Endothelial cell of umbilical vein (primary cell): ENCODE data around the gene RMRP. TPM values are rescaled to one million over a fixed set of nuclear protein-coding genes. Genes with fewer than 3 reads are reported as not detected.

Experiments used
- BruUV-seq: library from RNA; stranded (reverse); fragments of 400-500 nt; replicated peaks from 2 replicates; lab custom pipeline; 2021; lab: Mats Ljungman, UMichigan
- CTCF ChIA-PET: fragments of 300-600, 350-600 bp; sonication (Branson Sonifier 250); formaldehyde crosslinking; loops from one replicate; lab custom pipeline; 2021; ENCODE audit warnings: antibody characterized with exemption, inconsistent platforms; lab: Charles Lee
- POLR2A ChIA-PET: fragments of 300-600, 350-600 bp; sonication (Branson Sonifier 250); formaldehyde crosslinking; loops from one replicate; lab custom pipeline; 2021; ENCODE audit warnings: antibody characterized with exemption, inconsistent platforms; lab: Charles Lee
- DNase-seq: peaks from one replicate; pipeline ENCODE4 v3.0.0-alpha.2; 2011; ENCODE audit warnings: low read depth, low spot score
- FAIRE-seq: peaks from 2 replicates; lab custom pipeline; 2011; peaks lifted over from hg19 to GRCh38; lab: Jason Lieb, UNC
- H2AFZ ChIP-seq: 2 replicates; pipeline ENCODE4 v1.6.0; 2012; ENCODE audit warnings: low read depth, low read length, control low read depth, inconsistent platforms
- H3K27ac ChIP-seq: 2 replicates; pipeline ENCODE4 v1.5.1; 2011; ENCODE audit warnings: low read depth, mild to moderate bottlenecking, control low read depth, low read length, moderate library complexity; ENCODE audit not compliant: insufficient read depth
- H3K27me3 ChIP-seq, 2 experiments: 2 replicates each; pipeline versions ENCODE4 v1.6.0 to v1.6.1; 2011; ENCODE audit warnings: low read length in 2 of 2, mixed read lengths in 1 of 2; ENCODE audit not compliant: control insufficient read depth in 2 of 2, insufficient read depth in 2 of 2
- H3K36me3 ChIP-seq, 2 experiments: 2 replicates in 1 of 2; 3 replicates in 1 of 2; pipeline ENCODE4 v1.5.1; 2011; ENCODE audit warnings: low read length in 2 of 2, mild to moderate bottlenecking in 1 of 2, moderate library complexity in 1 of 2; ENCODE audit not compliant: control insufficient read depth in 2 of 2, insufficient read depth in 2 of 2; ENCODE audit errors: extremely low read depth in 1 of 2
- H3K4me1 ChIP-seq: 3 replicates; pipeline ENCODE4 v1.5.1; 2011; ENCODE audit warnings: mild to moderate bottlenecking, low read length; ENCODE audit not compliant: control insufficient read depth, insufficient read depth; ENCODE audit errors: extremely low read depth
- H3K4me2 ChIP-seq: 2 replicates; pipeline ENCODE4 v1.6.1; 2011; ENCODE audit warnings: low read length, control low read depth, mixed read lengths; ENCODE audit not compliant: insufficient read depth
- H3K4me3 ChIP-seq, 3 experiments: fragments of 200-600 bp in 1 of 3; sonication (generic), shearing (Covaris generic) in 1 of 3; replicated peaks in 1 of 3; 2 replicates each; pipeline ENCODE4 v1.5.1; 2011 to 2016; ENCODE audit warnings: control low read depth in 3 of 3, low read length in 3 of 3, mild to moderate bottlenecking in 2 of 3, inconsistent platforms in 1 of 3, low read depth in 1 of 3, moderate library complexity in 1 of 3; ENCODE audit not compliant: insufficient read depth in 1 of 3
- H3K79me2 ChIP-seq: 2 replicates; pipeline ENCODE4 v1.6.0; 2012; ENCODE audit warnings: low read length, inconsistent platforms; ENCODE audit not compliant: control insufficient read depth, insufficient read depth
- H3K9ac ChIP-seq: replicated peaks from 2 replicates; pipeline ENCODE3; 2011; ENCODE audit warnings: low read length, control low read depth; ENCODE audit not compliant: insufficient read depth; ENCODE audit errors: extremely low read depth
- H3K9me1 ChIP-seq: replicated peaks from 3 replicates; pipeline ENCODE4 v1.6.0; 2011; ENCODE audit warnings: mild to moderate bottlenecking, low read length; ENCODE audit not compliant: control insufficient read depth, insufficient read depth; ENCODE audit errors: extremely low read depth
- H3K9me3 ChIP-seq: replicated peaks from 2 replicates; pipeline ENCODE4 v1.5.1; 2012; ENCODE audit warnings: low read length, inconsistent platforms; ENCODE audit not compliant: control insufficient read depth, insufficient read depth
- H4K20me1 ChIP-seq: replicated peaks from 2 replicates; pipeline ENCODE3; 2011; ENCODE audit warnings: mild to moderate bottlenecking, low read length; ENCODE audit not compliant: control insufficient read depth, insufficient read depth; ENCODE audit errors: extremely low read depth
- EZH2 ChIP-seq: IDR thresholded peaks from 2 replicates; pipeline ENCODE4 v1.6.1; 2012; ENCODE audit warnings: borderline replicate concordance, low read depth, mild to moderate bottlenecking, moderate library complexity, low read length, inconsistent platforms; ENCODE audit not compliant: severe bottlenecking
- FOS ChIP-seq: IDR thresholded peaks from 2 replicates; pipeline ENCODE4 v1.6.1; 2011; ENCODE audit warnings: mild to moderate bottlenecking, low read length, moderate library complexity, borderline replicate concordance; ENCODE audit not compliant: insufficient read depth
- GATA2 ChIP-seq: IDR thresholded peaks from 2 replicates; pipeline ENCODE4 v1.7.0; 2011; ENCODE audit warnings: low read depth, mild to moderate bottlenecking, moderate library complexity, mixed read lengths, low read length; ENCODE audit not compliant: insufficient read length, insufficient read depth
- JUN ChIP-seq: IDR thresholded peaks from 2 replicates; pipeline ENCODE4 v1.6.1; 2011; ENCODE audit warnings: borderline replicate concordance, low read depth; ENCODE audit not compliant: insufficient read length, insufficient read depth
- MYC ChIP-seq: IDR thresholded peaks from one replicate; pipeline ENCODE4 v1.6.1; 2011; ENCODE audit warnings: mild to moderate bottlenecking, low read depth, low read length
- POLR2A ChIP-seq: IDR thresholded peaks from 2 replicates; pipeline ENCODE4 v1.6.1; 2012; ENCODE audit warnings: low read depth, mild to moderate bottlenecking, control low read depth, low read length
- POLR2AphosphoS5 ChIP-seq: IDR thresholded peaks from 2 replicates; pipeline ENCODE4 v1.6.1; 2012; ENCODE audit warnings: low read depth, mild to moderate bottlenecking, control low read depth, low read length, moderate library complexity; ENCODE audit not compliant: insufficient read depth
- dilution Hi-C: fragments of 300-500 bp; cut with MboI; formaldehyde crosslinking; loops from one replicate; pipeline ENCODE4 v1.15.0; 2019; ENCODE audit warnings: low sequenced_read_pairs; ENCODE audit not compliant: extremely low pct_ligation_motif_present
- intact Hi-C: fragments of 100-400 bp; cut with micrococcal nuclease; formaldehyde crosslinking; loops from one replicate; pipeline ENCODE4 v1.10.0; 2022
- microRNA-seq: library from miRNA; unstranded; fragments of <30 nt; microRNA quantifications from one replicate; pipeline ENCODE4 v1.2.0, GENCODE V29; 2021; ENCODE audit warnings: borderline number of aligned reads, borderline replicate concordance
- polyA plus RNA-seq, 4 experiments: library from polyadenylated mRNA; depleted of rRNA in 3 of 4; stranded (reverse) in 3 of 4; unstranded in 1 of 4; fragments of >200 nt; gene quantifications; 2 replicates each; pipeline versions ENCODE4 v1.2.1 to v1.2.3, GENCODE V29; 2011 to 2012; ENCODE audit warnings: missing spikeins in 1 of 4
- small RNA-seq: library from RNA; depleted of rRNA; stranded (forward); fragments of <200 nt; gene quantifications from one replicate; pipeline ENCODE3, GENCODE V24; 2012; ENCODE audit warnings: low replicate concordance, low read depth; ENCODE audit not compliant: insufficient read depth, insufficient read length
- total RNA-seq: library from RNA; stranded (reverse); gene quantifications from 2 replicates; pipeline ENCODE4 v1.2.3, GENCODE V29; 2021
- TF ChIP-seq, protein P1 (sequence below), 2 donors: IDR thresholded peaks; 1 replicate in 1 of 2; 2 replicates in 1 of 2; pipeline ENCODE4 v1.5.1; 2011; ENCODE audit warnings: low read length in 2 of 2, mild to moderate bottlenecking in 2 of 2, moderate library complexity in 2 of 2, control low read depth in 1 of 2, inconsistent platforms in 1 of 2, low read depth in 1 of 2; ENCODE audit not compliant: insufficient read depth in 1 of 2; ENCODE audit errors: extremely low read depth in 1 of 2
- TF ChIP-seq, protein P2 (sequence below): IDR thresholded peaks from 2 replicates; pipeline ENCODE4 v1.6.1; 2011; ENCODE audit not compliant: insufficient read depth, insufficient read length

RMRP gene
- total and polyA plus RNA-seq, 2 donors (not counting 3 experiments of a cell fraction or from before 2014, with no cell fraction given) = 19,118 TPM; not detected in 1

DNA sequence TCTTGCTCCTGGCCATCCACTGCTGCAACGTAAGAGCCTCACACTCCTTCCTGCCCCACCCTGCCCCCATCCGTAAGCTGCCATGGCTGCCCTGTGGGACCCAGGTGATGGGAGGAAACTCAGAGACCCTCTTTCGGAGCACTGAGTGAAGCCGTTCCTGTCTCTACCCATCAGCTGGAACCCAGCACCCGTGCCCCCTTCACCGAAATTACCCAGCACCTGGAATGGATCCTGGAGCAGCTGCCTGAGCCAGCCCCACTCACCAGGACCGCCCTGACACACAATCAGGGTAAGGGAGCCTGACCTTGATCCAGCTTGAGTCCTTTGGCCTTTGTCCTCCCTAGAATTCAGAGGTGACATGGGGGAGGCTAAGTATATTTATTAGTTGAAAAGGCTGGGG, 49.6 kb downstream of the RMRP start:
- TF ChIP-seq, protein P1, sequence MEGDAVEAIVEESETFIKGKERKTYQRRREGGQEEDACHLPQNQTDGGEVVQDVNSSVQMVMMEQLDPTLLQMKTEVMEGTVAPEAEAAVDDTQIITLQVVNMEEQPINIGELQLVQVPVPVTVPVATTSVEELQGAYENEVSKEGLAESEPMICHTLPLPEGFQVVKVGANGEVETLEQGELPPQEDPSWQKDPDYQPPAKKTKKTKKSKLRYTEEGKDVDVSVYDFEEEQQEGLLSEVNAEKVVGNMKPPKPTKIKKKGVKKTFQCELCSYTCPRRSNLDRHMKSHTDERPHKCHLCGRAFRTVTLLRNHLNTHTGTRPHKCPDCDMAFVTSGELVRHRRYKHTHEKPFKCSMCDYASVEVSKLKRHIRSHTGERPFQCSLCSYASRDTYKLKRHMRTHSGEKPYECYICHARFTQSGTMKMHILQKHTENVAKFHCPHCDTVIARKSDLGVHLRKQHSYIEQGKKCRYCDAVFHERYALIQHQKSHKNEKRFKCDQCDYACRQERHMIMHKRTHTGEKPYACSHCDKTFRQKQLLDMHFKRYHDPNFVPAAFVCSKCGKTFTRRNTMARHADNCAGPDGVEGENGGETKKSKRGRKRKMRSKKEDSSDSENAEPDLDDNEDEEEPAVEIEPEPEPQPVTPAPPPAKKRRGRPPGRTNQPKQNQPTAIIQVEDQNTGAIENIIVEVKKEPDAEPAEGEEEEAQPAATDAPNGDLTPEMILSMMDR (IDR thresholded peaks at IDR 0.05; ENCODE audit: extremely low read depth in 1 of 2, insufficient read depth in 1 of 2, low read depth in 1 of 2, low read length in 2 of 2) = no peak
- no peak for TF ChIP-seq POLR2AphosphoS5
- TF ChIP-seq POLR2A = no peak
- no peak for TF ChIP-seq EZH2
- TF ChIP-seq, protein P2, sequence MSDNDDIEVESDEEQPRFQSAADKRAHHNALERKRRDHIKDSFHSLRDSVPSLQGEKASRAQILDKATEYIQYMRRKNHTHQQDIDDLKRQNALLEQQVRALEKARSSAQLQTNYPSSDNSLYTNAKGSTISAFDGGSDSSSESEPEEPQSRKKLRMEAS = no peak
- TF ChIP-seq JUN = no peak
- no peak for TF ChIP-seq FOS
- no peak for TF ChIP-seq MYC
- no peak for TF ChIP-seq GATA2
- POLR2A ChIA-PET = no interaction called here
- Histone ChIP-seq H4K20me1 (no peaks in the 10 kb centered on the region), H3K9ac (no peak overlapping the region), H3K36me3 (peaks cover 3 to 14% of the 10 kb centered on the region in 2 experiments), H3K27me3 (peaks cover 2 to 4% of the 10 kb centered on the region in 2 experiments), H3K9me1 (no peaks in the 10 kb centered on the region), H3K4me2 (no peak overlapping the region), H3K79me2 (no peaks in the 10 kb centered on the region), H3K9me3 (no peaks in the 10 kb centered on the region), H2AFZ (no peak overlapping the region), H3K27ac (no peak overlapping the region), H3K4me1 (peaks cover 16% of the 10 kb centered on the region), H3K4me3 (no peak overlapping the region)
- CTCF ChIA-PET = interaction anchor here (0.9 kb wide), 1 partner anchor 8 kb away, joined by 4 read pairs; no protein-coding TSS in a partner anchor
- DNase-seq (no peak), FAIRE-seq (no peak)
- BruUV-seq = no TSS peak
- dilution Hi-C loops = no loop called here
- intact Hi-C loops = no loop called here

Small RNA genes lying within 50 kb of the gene (microRNA-seq; reads per million reads assigned to microRNA genes)
- gene MIR4667 = not detected

Small RNA genes lying within 50 kb of the gene (small RNA-seq; reads per million reads assigned to genes)
- gene MIR4667 = not detected
- gene RMRP = not detected
- gene RN7SL22P = not detected

Other genes starting within 250 kb of the RMRP start
- 46.2 and 52.1 TPM in 2 replicates for gene RUSC2, start 167.9 kb downstream of the RMRP start, total RNA-seq
- 26.1 and 29.9 TPM in 2 replicates for gene RUSC2, start 167.9 kb downstream of the RMRP start, polyA plus RNA-seq
- 22.5 and 25.3 TPM in 2 replicates for gene TESK1, start 52.8 kb downstream of the RMRP start, total RNA-seq
- gene TESK1, start 52.8 kb downstream of the RMRP start, polyA plus RNA-seq = 26.4 and 28.3 TPM in 2 replicates
- not detected in 2 replicates for gene CD72, start 39.6 kb downstream of the RMRP start, total RNA-seq
- 0.39 TPM in 1 of 2 replicates, not detected in the other for gene CD72, start 39.6 kb downstream of the RMRP start, polyA plus RNA-seq
- not detected in 2 replicates for gene SIT1, start 7.1 kb downstream of the RMRP start, total RNA-seq
- not detected in 2 replicates for gene SIT1, start 7.1 kb downstream of the RMRP start, polyA plus RNA-seq
- gene CCDC107, start 273 bp upstream of the RMRP start, total RNA-seq = 13.2 and 15.2 TPM in 2 replicates
- 16.0 and 18.8 TPM in 2 replicates for gene CCDC107, start 273 bp upstream of the RMRP start, polyA plus RNA-seq
- gene ARHGEF39, start 7.2 kb upstream of the RMRP start, total RNA-seq = 4.6 and 6.5 TPM in 2 replicates
- gene ARHGEF39, start 7.2 kb upstream of the RMRP start, polyA plus RNA-seq = 4.0 and 4.7 TPM in 2 replicates
- 0.42 TPM in 1 of 2 replicates, not detected in the other for gene CA9, start 15.9 kb upstream of the RMRP start, total RNA-seq
- gene CA9, start 15.9 kb upstream of the RMRP start, polyA plus RNA-seq = 0.18 and 0.21 TPM in 2 replicates
- 257 and 279 TPM in 2 replicates for gene TPM2, start 31.9 kb upstream of the RMRP start, total RNA-seq
- 103 and 144 TPM in 2 replicates for gene TPM2, start 31.9 kb upstream of the RMRP start, polyA plus RNA-seq
- gene TLN1, start 74.2 kb upstream of the RMRP start, total RNA-seq = 424 and 450 TPM in 2 replicates
- gene TLN1, start 74.2 kb upstream of the RMRP start, polyA plus RNA-seq = 120 and 137 TPM in 2 replicates
- 36.4 and 39.8 TPM in 2 replicates for gene CREB3, start 74.6 kb upstream of the RMRP start, total RNA-seq
- gene CREB3, start 74.6 kb upstream of the RMRP start, polyA plus RNA-seq = 45.9 and 52.1 TPM in 2 replicates
- gene GBA2, start 91.2 kb upstream of the RMRP start, total RNA-seq = 158 and 196 TPM in 2 replicates
- 99.9 and 110 TPM in 2 replicates for gene GBA2, start 91.2 kb upstream of the RMRP start, polyA plus RNA-seq
- 23.3 and 29.0 TPM in 2 replicates for gene RGP1, start 91.3 kb upstream of the RMRP start, total RNA-seq
- gene RGP1, start 91.3 kb upstream of the RMRP start, polyA plus RNA-seq = 12.7 and 15.0 TPM in 2 replicates
- 18.8 and 25.6 TPM in 2 replicates for gene MSMP, start 96.3 kb upstream of the RMRP start, total RNA-seq
- gene MSMP, start 96.3 kb upstream of the RMRP start, polyA plus RNA-seq = 23.5 and 29.0 TPM in 2 replicates
- 25.6 and 28.7 TPM in 2 replicates for gene NPR2, start 133.6 kb upstream of the RMRP start, total RNA-seq
- gene NPR2, start 133.6 kb upstream of the RMRP start, polyA plus RNA-seq = 14.4 and 16.4 TPM in 2 replicates
- gene SPAG8, start 154.2 kb upstream of the RMRP start, total RNA-seq = 0.69 TPM in 1 of 2 replicates, not detected in the other
- gene SPAG8, start 154.2 kb upstream of the RMRP start, polyA plus RNA-seq = 0.21 TPM in 2 replicates
- 27.2 and 37.4 TPM in 2 replicates for gene HINT2, start 157.0 kb upstream of the RMRP start, total RNA-seq
- 41.6 and 42.1 TPM in 2 replicates for gene HINT2, start 157.0 kb upstream of the RMRP start, polyA plus RNA-seq
- gene FAM221B, start 170.7 kb upstream of the RMRP start, total RNA-seq = not detected in 2 replicates
- not detected in 2 replicates for gene FAM221B, start 170.7 kb upstream of the RMRP start, polyA plus RNA-seq
- 2.5 and 2.9 TPM in 2 replicates for gene TMEM8B, start 171.2 kb upstream of the RMRP start, total RNA-seq
- gene TMEM8B, start 171.2 kb upstream of the RMRP start, polyA plus RNA-seq = 3.6 and 3.8 TPM in 2 replicates
- gene OR13J1, start 212.4 kb upstream of the RMRP start, total RNA-seq = not detected in 2 replicates
- gene OR13J1, start 212.4 kb upstream of the RMRP start, polyA plus RNA-seq = not detected in 2 replicates
- 1.2 and 5.2 TPM in 2 replicates for gene HRCT1, start 248.2 kb upstream of the RMRP start, total RNA-seq
- 7.0 and 9.9 TPM in 2 replicates for gene HRCT1, start 248.2 kb upstream of the RMRP start, polyA plus RNA-seq